Naive thymus-derived CD8-positive, alpha-beta T cell (primary cell): ENCODE data around the gene FBXW4. TPM values are rescaled to one million over a fixed set of nuclear protein-coding genes. Genes with fewer than 3 reads are reported as not detected.

Source experiments
- ATAC-seq, 2 donors: fragments of 150-1000 bp; cut with Tn5 transposase in 1 of 2; sonication (Bioruptor Pico), chemical (Tn5 transposase) in 1 of 2; 1 replicate in 1 of 2; 2 replicates in 1 of 2; pipeline ENCODE4 v1.10.0; 2021; ENCODE audit warnings: mild to moderate bottlenecking in 2 of 2, moderate library complexity in 2 of 2
- POLR2A ChIA-PET: fragments of 350-600 bp; sonication (Branson Sonifier 250); formaldehyde crosslinking; loops from one replicate; lab custom pipeline; 2021; ENCODE audit warnings: antibody characterized with exemption; lab: Charles Lee
- DNase-seq, 10 donors: peaks; one replicate each; pipeline versions ENCODE4 v3.0.0 to v3.0.0-alpha.2; 2020 to 2022
- H3K27ac Mint-ChIP-seq, 10 donors: one replicate each; pipeline ENCODE4 v1.8.0; 2020 to 2022; ENCODE audit warnings: mild to moderate bottlenecking in 10 of 10, mixed read lengths in 10 of 10, moderate library complexity in 4 of 10, inconsistent platforms in 1 of 10
- H3K27me3 Mint-ChIP-seq, 5 donors: one replicate each; pipeline ENCODE4 v1.8.0; 2021 to 2022; ENCODE audit warnings: mixed read lengths in 5 of 5
- H3K36me3 Mint-ChIP-seq, 3 donors: one replicate each; pipeline ENCODE4 v1.8.0; 2020 to 2022; ENCODE audit warnings: mixed read lengths in 3 of 3, mild to moderate bottlenecking in 2 of 3, inconsistent platforms in 1 of 3
- H3K4me1 Mint-ChIP-seq, 4 donors: one replicate each; pipeline ENCODE4 v1.8.0; 2021 to 2022; ENCODE audit warnings: mixed read lengths in 4 of 4
- H3K4me3 Mint-ChIP-seq, 10 donors: one replicate each; pipeline ENCODE4 v1.8.0; 2020 to 2022; ENCODE audit warnings: mild to moderate bottlenecking in 10 of 10, mixed read lengths in 10 of 10, moderate library complexity in 6 of 10, inconsistent platforms in 1 of 10
- H3K9me3 Mint-ChIP-seq, 9 donors: one replicate each; pipeline ENCODE4 v1.8.0; 2020 to 2022; ENCODE audit warnings: mixed read lengths in 9 of 9, mild to moderate bottlenecking in 3 of 9, inconsistent platforms in 1 of 9, moderate library complexity in 1 of 9
- polyA plus RNA-seq, 3 donors: library from polyadenylated mRNA; unstranded; fragments of 300-500 nt; fragmentation: Illumina TruSeq; gene quantifications; one replicate each; pipeline ENCODE4 v1.2.3, GENCODE V29; 2021
- total RNA-seq, 8 experiments: library from RNA in 2 of 8; stranded (reverse) in 2 of 8; gene quantifications; one replicate each; pipeline ENCODE4 v1.2.3 and lab custom pipeline; 2021 to 2026

The FBXW4 gene
- total and polyA plus RNA-seq, 5 experiments from 2014 or later: 6.1 to 106 (median 13.1) TPM

- Mint-ChIP-seq H3K27me3 (no peaks in the 10 kb centered on the region), H3K36me3 (peaks cover 22 to 92% (median 45%) of the 10 kb centered on the region in 3 donors), H3K4me1 (peaks cover 9 to 24% (median 20%) of the 10 kb centered on the region in 4 donors), H3K9me3 (peaks cover 0 to 12% (median 5%) of the 10 kb centered on the region in 9 donors), H3K27ac (no peak overlapping the region), H3K4me3 (no peak overlapping the region)
- ATAC-seq: no peak
- DNase-seq: no peak
- POLR2A ChIA-PET: no interaction called here
These were observed 22.4 kb downstream of the FBXW4 start for GRCh38 chr10:101672536-101672935.

- H3K4me3 Mint-ChIP-seq: no peak overlapping the region
- ATAC-seq: no peak
- H3K4me1 Mint-ChIP-seq: peaks cover 8 to 24% (median 20%) of the 10 kb centered on the region in 4 donors
- H3K27me3 Mint-ChIP-seq: no peaks in the 10 kb centered on the region
- DNase-seq: no peak
- POLR2A ChIA-PET: no interaction called here
- peak overlapping the region in 3 of 10 donors; percentile 16 to 64 (median 22) for H3K27ac Mint-ChIP-seq
- H3K36me3 Mint-ChIP-seq: peaks cover 12 to 91% (median 36%) of the 10 kb centered on the region in 3 donors
- H3K9me3 Mint-ChIP-seq: peaks cover 0 to 4% (median 0%) of the 10 kb centered on the region in 9 donors
These were observed 23.5 kb downstream of the FBXW4 start for GRCh38 chr10:101671453-101671852.

- DNase-seq: no peak
- no peaks in the 10 kb centered on the region for H3K9me3 Mint-ChIP-seq
- no peak for ATAC-seq
- peaks cover 8 to 32% (median 20%) of the 10 kb centered on the region in 4 donors for H3K4me1 Mint-ChIP-seq
- no peak overlapping the region for H3K4me3 Mint-ChIP-seq
- peak overlapping the region in 1 of 10 donors; percentile 6 for H3K27ac Mint-ChIP-seq
- H3K36me3 Mint-ChIP-seq: peaks cover 7 to 93% (median 36%) of the 10 kb centered on the region in 3 donors
- POLR2A ChIA-PET: no interaction called here
- no peaks in the 10 kb centered on the region for H3K27me3 Mint-ChIP-seq
These were observed 24.3 kb downstream of the FBXW4 start for GRCh38 chr10:101670635-101671034.

GRCh38 chr10:101669181-101669580 lies 25.8 kb downstream of the FBXW4 start:
- DNase-seq: no peak
- Mint-ChIP-seq H3K27me3 (no peaks in the 10 kb centered on the region), H3K9me3 (no peaks in the 10 kb centered on the region), H3K4me1 (peaks cover 8 to 44% (median 23%) of the 10 kb centered on the region in 4 donors), H3K36me3 (peaks cover 7 to 96% (median 34%) of the 10 kb centered on the region in 3 donors), H3K4me3 (no peak overlapping the region), H3K27ac (peak overlapping the region in 1 of 10 donors; percentile 16)
- POLR2A ChIA-PET: no interaction called here
- no peak for ATAC-seq

- no peaks in the 10 kb centered on the region for H3K27me3 Mint-ChIP-seq
- no peak overlapping the region for H3K4me3 Mint-ChIP-seq
- POLR2A ChIA-PET: interaction anchor here (0.6 kb wide), 1 partner anchor 72 kb away, joined by 6 read pairs; no protein-coding TSS in a partner anchor
- H3K9me3 Mint-ChIP-seq: no peaks in the 10 kb centered on the region
- peaks cover 7 to 95% (median 34%) of the 10 kb centered on the region in 3 donors for H3K36me3 Mint-ChIP-seq
- peak overlapping the region in 2 of 10 donors; percentile 25 to 41 for H3K27ac Mint-ChIP-seq
- ATAC-seq (no peak), DNase-seq (no peak)
- H3K4me1 Mint-ChIP-seq: peaks cover 8 to 50% (median 26%) of the 10 kb centered on the region in 4 donors
These were observed 26.4 kb downstream of the FBXW4 start for GRCh38 chr10:101668566-101668965.

GRCh38 chr10:101666083-101666482 lies 28.9 kb downstream of the FBXW4 start:
- no peak for ATAC-seq
- POLR2A ChIA-PET: no interaction called here

GRCh38 chr10:101663097-101663496 lies 31.9 kb downstream of the FBXW4 start:
- peaks cover under 1 to 95% (median 22%) of the 10 kb centered on the region in 3 donors for H3K36me3 Mint-ChIP-seq
- no peaks in the 10 kb centered on the region for H3K9me3 Mint-ChIP-seq

More at GRCh38 chr10:101666083-101666482, 28.9 kb downstream of the FBXW4 start:
- Mint-ChIP-seq H3K36me3 (peaks cover 7 to 96% (median 24%) of the 10 kb centered on the region in 3 donors), H3K9me3 (no peaks in the 10 kb centered on the region), H3K27ac (no peak overlapping the region), H3K4me1 (peaks cover 5 to 64% (median 30%) of the 10 kb centered on the region in 4 donors), H3K4me3 (no peak overlapping the region), H3K27me3 (no peaks in the 10 kb centered on the region)
- DNase-seq: no peak

GRCh38 chr10:101660256-101660655 lies 34.7 kb downstream of the FBXW4 start:
- peaks cover 0 to 97% (median 13%) of the 10 kb centered on the region in 3 donors for H3K36me3 Mint-ChIP-seq
- ATAC-seq: no peak
- H3K27ac Mint-ChIP-seq: peak overlapping the region in 1 of 10 donors; percentile 10
- POLR2A ChIA-PET: no interaction called here
- H3K4me3 Mint-ChIP-seq: no peak overlapping the region
- no peak for DNase-seq
- H3K9me3 Mint-ChIP-seq: no peaks in the 10 kb centered on the region
- peaks cover 0 to 52% (median 33%) of the 10 kb centered on the region in 4 donors for H3K4me1 Mint-ChIP-seq
- no peaks in the 10 kb centered on the region for H3K27me3 Mint-ChIP-seq

More at GRCh38 chr10:101663097-101663496, 31.9 kb downstream of the FBXW4 start:
- POLR2A ChIA-PET: no interaction called here
- ATAC-seq (no peak), DNase-seq (no peak)
- Mint-ChIP-seq H3K4me3 (no peak overlapping the region), H3K27me3 (no peaks in the 10 kb centered on the region), H3K27ac (peak overlapping the region in 1 of 10 donors; percentile 44), H3K4me1 (peaks cover 2 to 46% (median 28%) of the 10 kb centered on the region in 4 donors)

- H3K27ac Mint-ChIP-seq: peak overlapping the region in 3 of 10 donors; percentile 17 to 36 (median 36)
- no peak overlapping the region for H3K4me3 Mint-ChIP-seq
- no peak for DNase-seq
- H3K27me3 Mint-ChIP-seq: no peaks in the 10 kb centered on the region
- no peaks in the 10 kb centered on the region for H3K9me3 Mint-ChIP-seq
- peaks cover 0 to 41% (median 31%) of the 10 kb centered on the region in 4 donors for H3K4me1 Mint-ChIP-seq
- POLR2A ChIA-PET: no interaction called here
- ATAC-seq: no peak
- peaks cover 0 to 92% (median 13%) of the 10 kb centered on the region in 3 donors for H3K36me3 Mint-ChIP-seq
These were observed 36.0 kb downstream of the FBXW4 start for GRCh38 chr10:101658975-101659374.

- DNase-seq (no peak), ATAC-seq (no peak)
- Mint-ChIP-seq H3K9me3 (no peaks in the 10 kb centered on the region), H3K27ac (no peak overlapping the region), H3K27me3 (no peaks in the 10 kb centered on the region), H3K4me1 (peaks cover 0 to 27% (median 21%) of the 10 kb centered on the region in 4 donors), H3K4me3 (no peak overlapping the region), H3K36me3 (peaks cover 0 to 71% (median 10%) of the 10 kb centered on the region in 3 donors)
- POLR2A ChIA-PET: no interaction called here
These were observed 38.1 kb downstream of the FBXW4 start for GRCh38 chr10:101656890-101657289.

GRCh38 chr10:101655570-101655969 lies 39.4 kb downstream of the FBXW4 start:
- Mint-ChIP-seq H3K9me3 (no peaks in the 10 kb centered on the region), H3K27ac (peak overlapping the region in 3 of 10 donors; percentile 39 to 74 (median 58)), H3K36me3 (peaks cover 0 to 62% (median 6%) of the 10 kb centered on the region in 3 donors), H3K4me1 (peaks cover 0 to 21% (median 18%) of the 10 kb centered on the region in 4 donors), H3K27me3 (no peaks in the 10 kb centered on the region), H3K4me3 (no peak overlapping the region)
- POLR2A ChIA-PET: no interaction called here
- DNase-seq: no peak
- no peak for ATAC-seq

- no peak for ATAC-seq
- Mint-ChIP-seq H3K4me3 (no peak overlapping the region), H3K27me3 (no peaks in the 10 kb centered on the region), H3K36me3 (peaks cover 0 to 58% (median 2%) of the 10 kb centered on the region in 3 donors), H3K27ac (no peak overlapping the region), H3K4me1 (peaks cover 0 to 35% (median 24%) of the 10 kb centered on the region in 4 donors), H3K9me3 (no peaks in the 10 kb centered on the region)
- no peak for DNase-seq
- POLR2A ChIA-PET: interaction anchor here (0.6 kb wide), 1 partner anchor 167 kb away, joined by 6 read pairs; no protein-coding TSS in a partner anchor
These were observed 41.4 kb downstream of the FBXW4 start for GRCh38 chr10:101653536-101653935.

GRCh38 chr10:101651336-101651735 lies 43.6 kb downstream of the FBXW4 start:
- peaks cover 0 to 56% (median 6%) of the 10 kb centered on the region in 3 donors for H3K36me3 Mint-ChIP-seq
- no peaks in the 10 kb centered on the region for H3K27me3 Mint-ChIP-seq
- H3K4me3 Mint-ChIP-seq: no peak overlapping the region
- ATAC-seq: no peak
- POLR2A ChIA-PET: no interaction called here
- peaks cover 0 to 24% (median 20%) of the 10 kb centered on the region in 4 donors for H3K4me1 Mint-ChIP-seq
- H3K27ac Mint-ChIP-seq: peak overlapping the region in 2 of 10 donors; percentile 66 to 81
- H3K9me3 Mint-ChIP-seq: no peaks in the 10 kb centered on the region
- no peak for DNase-seq
